Endothelial cell of umbilical vein (primary cell): ENCODE measurements around the gene SZT2. TPM values are rescaled to one million over a fixed set of nuclear protein-coding genes. Genes with fewer than 3 reads are reported as not detected.

Source experiments
- BruUV-seq: library from RNA; stranded (reverse); fragments of 400-500 nt; replicated peaks from 2 replicates; lab custom pipeline; 2021; lab: Mats Ljungman, UMichigan
- CTCF ChIA-PET: fragments of 300-600, 350-600 bp; sonication (Branson Sonifier 250); formaldehyde crosslinking; loops from one replicate; lab custom pipeline; 2021; ENCODE audit warnings: antibody characterized with exemption, inconsistent platforms; lab: Charles Lee
- POLR2A ChIA-PET: fragments of 300-600, 350-600 bp; sonication (Branson Sonifier 250); formaldehyde crosslinking; loops from one replicate; lab custom pipeline; 2021; ENCODE audit warnings: antibody characterized with exemption, inconsistent platforms; lab: Charles Lee
- DNase-seq: peaks from one replicate; pipeline ENCODE4 v3.0.0-alpha.2; 2011; ENCODE audit warnings: low read depth, low spot score
- FAIRE-seq: peaks from 2 replicates; lab custom pipeline; 2011; peaks lifted over from hg19 to GRCh38; lab: Jason Lieb, UNC
- H2AFZ ChIP-seq: 2 replicates; pipeline ENCODE4 v1.6.0; 2012; ENCODE audit warnings: low read depth, low read length, control low read depth, inconsistent platforms
- H3K27ac ChIP-seq: 2 replicates; pipeline ENCODE4 v1.5.1; 2011; ENCODE audit warnings: low read depth, mild to moderate bottlenecking, control low read depth, low read length, moderate library complexity; ENCODE audit not compliant: insufficient read depth
- H3K27me3 ChIP-seq, 2 experiments: 2 replicates each; pipeline versions ENCODE4 v1.6.0 to v1.6.1; 2011; ENCODE audit warnings: low read length in 2 of 2, mixed read lengths in 1 of 2; ENCODE audit not compliant: control insufficient read depth in 2 of 2, insufficient read depth in 2 of 2
- H3K36me3 ChIP-seq, 2 experiments: 2 replicates in 1 of 2; 3 replicates in 1 of 2; pipeline ENCODE4 v1.5.1; 2011; ENCODE audit warnings: low read length in 2 of 2, mild to moderate bottlenecking in 1 of 2, moderate library complexity in 1 of 2; ENCODE audit not compliant: control insufficient read depth in 2 of 2, insufficient read depth in 2 of 2; ENCODE audit errors: extremely low read depth in 1 of 2
- H3K4me1 ChIP-seq: 3 replicates; pipeline ENCODE4 v1.5.1; 2011; ENCODE audit warnings: mild to moderate bottlenecking, low read length; ENCODE audit not compliant: control insufficient read depth, insufficient read depth; ENCODE audit errors: extremely low read depth
- H3K4me2 ChIP-seq: 2 replicates; pipeline ENCODE4 v1.6.1; 2011; ENCODE audit warnings: low read length, control low read depth, mixed read lengths; ENCODE audit not compliant: insufficient read depth
- H3K4me3 ChIP-seq, 3 experiments: fragments of 200-600 bp in 1 of 3; sonication (generic), shearing (Covaris generic) in 1 of 3; replicated peaks in 1 of 3; 2 replicates each; pipeline ENCODE4 v1.5.1; 2011 to 2016; ENCODE audit warnings: control low read depth in 3 of 3, low read length in 3 of 3, mild to moderate bottlenecking in 2 of 3, inconsistent platforms in 1 of 3, low read depth in 1 of 3, moderate library complexity in 1 of 3; ENCODE audit not compliant: insufficient read depth in 1 of 3
- H3K79me2 ChIP-seq: 2 replicates; pipeline ENCODE4 v1.6.0; 2012; ENCODE audit warnings: low read length, inconsistent platforms; ENCODE audit not compliant: control insufficient read depth, insufficient read depth
- H3K9ac ChIP-seq: replicated peaks from 2 replicates; pipeline ENCODE3; 2011; ENCODE audit warnings: low read length, control low read depth; ENCODE audit not compliant: insufficient read depth; ENCODE audit errors: extremely low read depth
- H3K9me1 ChIP-seq: replicated peaks from 3 replicates; pipeline ENCODE4 v1.6.0; 2011; ENCODE audit warnings: mild to moderate bottlenecking, low read length; ENCODE audit not compliant: control insufficient read depth, insufficient read depth; ENCODE audit errors: extremely low read depth
- H3K9me3 ChIP-seq: replicated peaks from 2 replicates; pipeline ENCODE4 v1.5.1; 2012; ENCODE audit warnings: low read length, inconsistent platforms; ENCODE audit not compliant: control insufficient read depth, insufficient read depth
- H4K20me1 ChIP-seq: replicated peaks from 2 replicates; pipeline ENCODE3; 2011; ENCODE audit warnings: mild to moderate bottlenecking, low read length; ENCODE audit not compliant: control insufficient read depth, insufficient read depth; ENCODE audit errors: extremely low read depth
- EZH2 ChIP-seq: IDR thresholded peaks from 2 replicates; pipeline ENCODE4 v1.6.1; 2012; ENCODE audit warnings: borderline replicate concordance, low read depth, mild to moderate bottlenecking, moderate library complexity, low read length, inconsistent platforms; ENCODE audit not compliant: severe bottlenecking
- FOS ChIP-seq: IDR thresholded peaks from 2 replicates; pipeline ENCODE4 v1.6.1; 2011; ENCODE audit warnings: mild to moderate bottlenecking, low read length, moderate library complexity, borderline replicate concordance; ENCODE audit not compliant: insufficient read depth
- GATA2 ChIP-seq: IDR thresholded peaks from 2 replicates; pipeline ENCODE4 v1.7.0; 2011; ENCODE audit warnings: low read depth, mild to moderate bottlenecking, moderate library complexity, mixed read lengths, low read length; ENCODE audit not compliant: insufficient read length, insufficient read depth
- JUN ChIP-seq: IDR thresholded peaks from 2 replicates; pipeline ENCODE4 v1.6.1; 2011; ENCODE audit warnings: borderline replicate concordance, low read depth; ENCODE audit not compliant: insufficient read length, insufficient read depth
- MYC ChIP-seq: IDR thresholded peaks from one replicate; pipeline ENCODE4 v1.6.1; 2011; ENCODE audit warnings: mild to moderate bottlenecking, low read depth, low read length
- POLR2A ChIP-seq: IDR thresholded peaks from 2 replicates; pipeline ENCODE4 v1.6.1; 2012; ENCODE audit warnings: low read depth, mild to moderate bottlenecking, control low read depth, low read length
- POLR2AphosphoS5 ChIP-seq: IDR thresholded peaks from 2 replicates; pipeline ENCODE4 v1.6.1; 2012; ENCODE audit warnings: low read depth, mild to moderate bottlenecking, control low read depth, low read length, moderate library complexity; ENCODE audit not compliant: insufficient read depth
- dilution Hi-C: fragments of 300-500 bp; cut with MboI; formaldehyde crosslinking; loops from one replicate; pipeline ENCODE4 v1.15.0; 2019; ENCODE audit warnings: low sequenced_read_pairs; ENCODE audit not compliant: extremely low pct_ligation_motif_present
- intact Hi-C: fragments of 100-400 bp; cut with micrococcal nuclease; formaldehyde crosslinking; loops from one replicate; pipeline ENCODE4 v1.10.0; 2022
- polyA plus RNA-seq, 4 experiments: library from polyadenylated mRNA; depleted of rRNA in 3 of 4; stranded (reverse) in 3 of 4; unstranded in 1 of 4; fragments of >200 nt; gene quantifications; 2 replicates each; pipeline versions ENCODE4 v1.2.1 to v1.2.3, GENCODE V29; 2011 to 2012; ENCODE audit warnings: missing spikeins in 1 of 4
- total RNA-seq: library from RNA; stranded (reverse); gene quantifications from 2 replicates; pipeline ENCODE4 v1.2.3, GENCODE V29; 2021
- TF ChIP-seq, protein P1 (sequence below), 2 donors: IDR thresholded peaks; 1 replicate in 1 of 2; 2 replicates in 1 of 2; pipeline ENCODE4 v1.5.1; 2011; ENCODE audit warnings: low read length in 2 of 2, mild to moderate bottlenecking in 2 of 2, moderate library complexity in 2 of 2, control low read depth in 1 of 2, inconsistent platforms in 1 of 2, low read depth in 1 of 2; ENCODE audit not compliant: insufficient read depth in 1 of 2; ENCODE audit errors: extremely low read depth in 1 of 2
- TF ChIP-seq, protein P2 (sequence below): IDR thresholded peaks from 2 replicates; pipeline ENCODE4 v1.6.1; 2011; ENCODE audit not compliant: insufficient read depth, insufficient read length

Gene SZT2
- total and polyA plus RNA-seq, 2 donors (not counting 3 experiments of a cell fraction or from before 2014, with no cell fraction given): 11.4 to 49.9 TPM

DNA sequence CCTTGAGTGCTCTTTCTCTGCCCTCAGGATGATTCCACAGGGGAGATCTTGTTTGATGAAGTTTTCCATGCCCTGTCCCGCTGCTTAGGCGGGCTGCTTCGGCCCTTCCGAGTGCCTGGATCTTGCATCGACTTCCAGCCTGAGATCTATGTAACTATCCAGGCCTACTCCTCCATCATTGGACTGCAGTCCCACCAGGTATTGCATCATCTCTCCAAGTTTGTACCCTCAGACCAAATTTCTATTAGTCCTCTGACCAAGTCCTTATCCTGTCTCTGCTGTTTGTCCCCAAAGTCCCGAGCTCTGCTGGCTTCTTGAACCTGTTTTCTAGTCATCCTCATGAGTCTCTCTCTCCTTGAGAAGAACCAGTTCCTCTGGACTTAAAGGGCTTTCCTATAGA, 14.7 kb downstream of the SZT2 start:
- H3K9me1 ChIP-seq: no peaks in the 10 kb centered on the region
- BruUV-seq: no TSS peak
- H3K27me3 ChIP-seq: no peaks in the 10 kb centered on the region
- TF ChIP-seq FOS (no peak), GATA2 (no peak), POLR2A (no peak), EZH2 (no peak), POLR2AphosphoS5 (no peak)
- no peaks in the 10 kb centered on the region for H3K79me2 ChIP-seq
- H3K4me3 ChIP-seq: no peak overlapping the region
- intact Hi-C loops: no loop called here
- H3K4me1 ChIP-seq: no peaks in the 10 kb centered on the region
- H4K20me1 ChIP-seq: no peaks in the 10 kb centered on the region
- no peaks in the 10 kb centered on the region for H3K9me3 ChIP-seq
- peaks cover 13 to 26% of the 10 kb centered on the region in 2 experiments for H3K36me3 ChIP-seq
- no peak overlapping the region for H3K27ac ChIP-seq
- DNase-seq (no peak), FAIRE-seq (no peak)
- H3K9ac ChIP-seq: no peak overlapping the region
- H2AFZ ChIP-seq: no peak overlapping the region
- ChIA-PET POLR2A (no interaction called here), CTCF (no interaction called here)
- H3K4me2 ChIP-seq: no peak overlapping the region
- dilution Hi-C loops: loop anchor here (25.0 kb wide), 1 partner anchor 167 kb away; no protein-coding TSS in a partner anchor

DNA sequence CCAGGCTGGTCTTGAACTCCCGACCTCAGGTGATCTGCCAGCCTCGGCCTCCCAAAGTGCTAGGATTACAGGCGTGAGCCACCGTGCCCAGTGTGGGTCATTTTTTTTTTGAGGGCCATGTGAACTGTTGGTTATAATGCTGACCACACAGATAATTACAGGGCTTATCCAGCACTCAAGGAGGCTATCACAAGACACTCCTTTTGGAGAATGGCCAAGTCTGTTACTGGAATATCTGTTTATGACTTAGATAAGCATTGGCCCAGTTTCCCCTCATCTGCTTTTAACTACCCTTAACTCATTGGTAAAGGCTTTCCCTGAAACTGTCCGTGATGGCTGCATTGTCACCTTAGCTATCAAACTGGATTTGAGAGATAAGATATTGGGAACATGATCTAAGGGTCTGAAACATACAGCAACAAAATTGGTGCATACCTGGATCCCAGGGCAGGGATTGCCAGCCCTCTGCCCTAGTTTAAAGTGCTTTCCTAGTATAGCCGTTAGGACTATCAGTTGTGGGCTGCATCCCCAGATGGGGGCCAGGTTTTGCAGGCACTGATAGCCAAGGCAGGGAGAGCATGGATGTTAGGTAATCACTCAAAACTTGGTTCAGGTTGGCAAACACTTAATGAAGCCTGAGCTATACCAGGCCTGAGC, 15.6 kb downstream of the SZT2 start:
- Histone ChIP-seq H3K27me3 (no peaks in the 10 kb centered on the region), H3K36me3 (peaks cover 13 to 26% of the 10 kb centered on the region in 2 experiments), H2AFZ (no peak overlapping the region), H3K4me2 (no peak overlapping the region), H3K4me1 (no peaks in the 10 kb centered on the region), H3K79me2 (no peaks in the 10 kb centered on the region), H3K9ac (no peak overlapping the region), H3K27ac (no peak overlapping the region), H3K4me3 (no peak overlapping the region), H3K9me3 (no peaks in the 10 kb centered on the region), H3K9me1 (no peaks in the 10 kb centered on the region), H4K20me1 (no peaks in the 10 kb centered on the region)
- POLR2A ChIA-PET: no interaction called here
- intact Hi-C loops: no loop called here
- no TSS peak for BruUV-seq
- TF ChIP-seq GATA2 (no peak), EZH2 (no peak), MYC (no peak), JUN (no peak), FOS (no peak), POLR2AphosphoS5 (no peak), POLR2A (no peak)
- TF ChIP-seq, protein P1, sequence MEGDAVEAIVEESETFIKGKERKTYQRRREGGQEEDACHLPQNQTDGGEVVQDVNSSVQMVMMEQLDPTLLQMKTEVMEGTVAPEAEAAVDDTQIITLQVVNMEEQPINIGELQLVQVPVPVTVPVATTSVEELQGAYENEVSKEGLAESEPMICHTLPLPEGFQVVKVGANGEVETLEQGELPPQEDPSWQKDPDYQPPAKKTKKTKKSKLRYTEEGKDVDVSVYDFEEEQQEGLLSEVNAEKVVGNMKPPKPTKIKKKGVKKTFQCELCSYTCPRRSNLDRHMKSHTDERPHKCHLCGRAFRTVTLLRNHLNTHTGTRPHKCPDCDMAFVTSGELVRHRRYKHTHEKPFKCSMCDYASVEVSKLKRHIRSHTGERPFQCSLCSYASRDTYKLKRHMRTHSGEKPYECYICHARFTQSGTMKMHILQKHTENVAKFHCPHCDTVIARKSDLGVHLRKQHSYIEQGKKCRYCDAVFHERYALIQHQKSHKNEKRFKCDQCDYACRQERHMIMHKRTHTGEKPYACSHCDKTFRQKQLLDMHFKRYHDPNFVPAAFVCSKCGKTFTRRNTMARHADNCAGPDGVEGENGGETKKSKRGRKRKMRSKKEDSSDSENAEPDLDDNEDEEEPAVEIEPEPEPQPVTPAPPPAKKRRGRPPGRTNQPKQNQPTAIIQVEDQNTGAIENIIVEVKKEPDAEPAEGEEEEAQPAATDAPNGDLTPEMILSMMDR (IDR thresholded peaks at IDR 0.05; ENCODE audit: extremely low read depth in 1 of 2, insufficient read depth in 1 of 2, low read depth in 1 of 2, low read length in 2 of 2): no peak
- TF ChIP-seq, protein P2, sequence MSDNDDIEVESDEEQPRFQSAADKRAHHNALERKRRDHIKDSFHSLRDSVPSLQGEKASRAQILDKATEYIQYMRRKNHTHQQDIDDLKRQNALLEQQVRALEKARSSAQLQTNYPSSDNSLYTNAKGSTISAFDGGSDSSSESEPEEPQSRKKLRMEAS: no peak
- dilution Hi-C loops: loop anchor here (25.0 kb wide), 1 partner anchor 168 kb away; no protein-coding TSS in a partner anchor
- FAIRE-seq (no peak), DNase-seq (no peak)
- CTCF ChIA-PET: interaction anchor here (1.3 kb wide), 1 partner anchor 10 kb away, joined by 8 read pairs; no protein-coding TSS in a partner anchor
